Stimulated activated CD4-positive, alpha-beta T cell treated with anti-CD3 and anti-CD28 coated beads, Interleukin-12 subunit alpha, Interleukin-12 subunit beta, amount 100 ng/mL, for 48 hours (primary cell): Measurements from ENCODE around the gene VEZF1.

Source experiments
- DNase-seq, 3 donors: peaks; one replicate each; pipeline ENCODE4 v3.0.0-alpha.2; 2020; ENCODE audit warnings: low read depth in 2 of 3, low spot score in 1 of 3

The VEZF1 gene

GRCh38 chr17:57999010-57999495 lies 11.0 kb upstream of the VEZF1 start:
- DNase-seq: no peak

GRCh38 chr17:57997085-57997809 lies 9.2 kb upstream of the VEZF1 start:
- no peak for DNase-seq

- peak; percentile 41 to 59 (median 51) for DNase-seq
Measured at GRCh38 chr17:57995076-57995956, 7.3 kb upstream of the VEZF1 start.

GRCh38 chr17:57994436-57994835 lies 6.4 kb upstream of the VEZF1 start:
- no peak for DNase-seq

GRCh38 chr17:57993471-57994365 lies 5.7 kb upstream of the VEZF1 start:
- no peak for DNase-seq

- DNase-seq: no peak
Measured at GRCh38 chr17:57991537-57991936, 3.5 kb upstream of the VEZF1 start.

GRCh38 chr17:57990037-57990436 lies 2.0 kb upstream of the VEZF1 start:
- no peak for DNase-seq

- peak in 2 of 3 donors; percentile 39 to 57 for DNase-seq
Measured at GRCh38 chr17:57988301-57989250, 522 bp upstream of the VEZF1 start.

- DNase-seq: peak in 1 of 3 donors; percentile 26
Measured at GRCh38 chr17:57986841-57987580, 1.0 kb downstream of the VEZF1 start.

- no peak for DNase-seq
Measured at GRCh38 chr17:57985675-57985974, 2.4 kb downstream of the VEZF1 start.

- no peak for DNase-seq
Measured at GRCh38 chr17:57984936-57985674, 2.9 kb downstream of the VEZF1 start.

GRCh38 chr17:57984261-57984890 lies 3.7 kb downstream of the VEZF1 start:
- DNase-seq: no peak

- DNase-seq: no peak
Measured at GRCh38 chr17:57983446-57983845, 4.6 kb downstream of the VEZF1 start.

GRCh38 chr17:57982452-57983170 lies 5.4 kb downstream of the VEZF1 start:
- no peak for DNase-seq

- no peak for DNase-seq
Measured at GRCh38 chr17:57980522-57980921, 7.5 kb downstream of the VEZF1 start.

GRCh38 chr17:57979076-57979475 lies 9.0 kb downstream of the VEZF1 start:
- no peak for DNase-seq

GRCh38 chr17:57976594-57976993 lies 11.5 kb downstream of the VEZF1 start:
- DNase-seq: no peak

- no peak for DNase-seq
Measured at GRCh38 chr17:57975044-57975443, 13.0 kb downstream of the VEZF1 start.
